GM23338 (cell line): ENCODE results near the gene ANO5. TPM values are rescaled to one million over a fixed set of nuclear protein-coding genes. Genes with fewer than 3 reads are reported as not detected.

Source experiments
- ATAC-seq: fragments of 200-7000 bp; cut with Tn5 transposase; 3 replicates; pipeline ENCODE4 v1.9.1; 2020
- DNase-seq: peaks from one replicate; pipeline ENCODE4 v3.0.0-alpha.2; 2015; ENCODE audit warnings: low spot score
- H2AFZ ChIP-seq: fragments of 200-600 bp; sonication (generic); 2 replicates; pipeline ENCODE4 v1.8.0; 2016; ENCODE audit warnings: antibody characterized with exemption, mild to moderate bottlenecking, moderate library complexity
- H3F3A ChIP-seq: fragments of 200-600 bp; sonication (generic); replicated peaks from 2 replicates; pipeline ENCODE4 v1.8.0; 2017; ENCODE audit warnings: antibody characterized with exemption, mixed run types, low read depth
- H3K27ac ChIP-seq: fragments of 200-600 bp; sonication (generic); 2 replicates; pipeline ENCODE4 v1.6.1; 2016; ENCODE audit warnings: low read depth
- H3K27me3 ChIP-seq: fragments of 200-600 bp; sonication (generic); 2 replicates; pipeline ENCODE4 v1.8.0; 2016; ENCODE audit warnings: mild to moderate bottlenecking, mixed run types, moderate library complexity; ENCODE audit not compliant: insufficient read depth
- H3K36me3 ChIP-seq: fragments of 200-600 bp; sonication (generic); 2 replicates; pipeline ENCODE4 v1.8.0; 2016; ENCODE audit warnings: mild to moderate bottlenecking; ENCODE audit not compliant: insufficient read depth
- H3K4me1 ChIP-seq: fragments of 200-600 bp; sonication (generic); 2 replicates; pipeline ENCODE4 v1.8.0; 2016; ENCODE audit warnings: mild to moderate bottlenecking, moderate library complexity; ENCODE audit not compliant: insufficient read depth
- H3K4me2 ChIP-seq: fragments of 200-600 bp; sonication (generic); 2 replicates; pipeline ENCODE4 v1.7.1; 2017; ENCODE audit warnings: mixed run types
- H3K4me3 ChIP-seq: fragments of 200-600 bp; sonication (generic); 2 replicates; pipeline ENCODE4 v1.6.1; 2016; ENCODE audit warnings: mixed run types
- H3K79me2 ChIP-seq: fragments of 200-600 bp; sonication (generic); replicated peaks from 2 replicates; pipeline ENCODE4 v1.8.0; 2017; ENCODE audit warnings: mild to moderate bottlenecking; ENCODE audit not compliant: insufficient read depth
- H3K9me2 ChIP-seq: fragments of 200-600 bp; sonication (generic); 2 replicates; pipeline ENCODE4 v1.8.0; 2017; ENCODE audit not compliant: insufficient read depth
- H4K20me1 ChIP-seq: fragments of 200-600 bp; sonication (generic); replicated peaks from 2 replicates; pipeline ENCODE4 v1.8.0; 2017; ENCODE audit warnings: mild to moderate bottlenecking; ENCODE audit not compliant: insufficient read depth
- H3K27ac Mint-ChIP-seq: 2 replicates; pipeline ENCODE4 v1.8.0; 2020; ENCODE audit warnings: inconsistent platforms, mild to moderate bottlenecking, moderate library complexity, mixed read lengths
- H3K27me3 Mint-ChIP-seq: 3 replicates; pipeline ENCODE4 v1.8.0; 2022; ENCODE audit warnings: low read depth, mild to moderate bottlenecking, moderate library complexity, mixed read lengths, inconsistent platforms; ENCODE audit not compliant: insufficient read depth, poor library complexity
- H3K36me3 Mint-ChIP-seq: 3 replicates; pipeline ENCODE4 v1.8.0; 2021; ENCODE audit warnings: low read depth, mild to moderate bottlenecking, inconsistent platforms, moderate library complexity, mixed read lengths
- H3K4me1 Mint-ChIP-seq: 3 replicates; pipeline ENCODE4 v1.8.0; 2020; ENCODE audit warnings: mild to moderate bottlenecking, inconsistent platforms, mixed read lengths
- H3K4me3 Mint-ChIP-seq: 3 replicates; pipeline ENCODE4 v1.8.0; 2021; ENCODE audit warnings: moderate library complexity, mild to moderate bottlenecking, inconsistent platforms, mixed read lengths
- H3K9me3 Mint-ChIP-seq: 3 replicates; pipeline ENCODE4 v1.8.0; 2020; ENCODE audit warnings: moderate library complexity, mild to moderate bottlenecking, inconsistent platforms, mixed read lengths
- CREB1 ChIP-seq: fragments of 250-450 bp; sonication (Bioruptor Pico); IDR thresholded peaks from 2 replicates; pipeline ENCODE4 v1.5.0; 2020; ENCODE audit warnings: low read depth, mild to moderate bottlenecking, moderate library complexity
- EZH2 ChIP-seq: fragments of 200-600 bp; sonication (generic); IDR thresholded peaks from one replicate; pipeline ENCODE4 v1.8.0; 2017; ENCODE audit warnings: antibody characterized with exemption, mild to moderate bottlenecking, low read depth; ENCODE audit not compliant: unreplicated experiment
- EZH2phosphoT487 ChIP-seq: fragments of 200-600 bp; sonication (generic); IDR thresholded peaks from one replicate; pipeline ENCODE4 v1.8.1; 2018; ENCODE audit warnings: antibody characterized with exemption; ENCODE audit not compliant: unreplicated experiment
- JUNB ChIP-seq: IDR thresholded peaks from one replicate; pipeline ENCODE4 v1.6.1; 2016; ENCODE audit warnings: antibody characterized with exemption; ENCODE audit not compliant: unreplicated experiment
- NANOG ChIP-seq: IDR thresholded peaks from 2 replicates; pipeline ENCODE4 v1.6.1; 2016; ENCODE audit warnings: antibody characterized with exemption, borderline replicate concordance
- POLR2AphosphoS5 ChIP-seq: IDR thresholded peaks from 2 replicates; pipeline ENCODE4 v1.6.1; 2016; ENCODE audit warnings: antibody characterized with exemption, low read depth
- STAT1 ChIP-seq: IDR thresholded peaks from one replicate; pipeline ENCODE4 v1.6.1; 2016; ENCODE audit warnings: antibody characterized with exemption; ENCODE audit not compliant: unreplicated experiment
- ZNF114 ChIP-seq: fragments of 250-450 bp; sonication (Bioruptor Pico); IDR thresholded peaks from 2 replicates; pipeline ENCODE4 v1.5.0; 2020; ENCODE audit warnings: mild to moderate bottlenecking, moderate library complexity
- ZNF331 ChIP-seq: fragments of 250-450 bp; sonication (Bioruptor Pico); IDR thresholded peaks from 2 replicates; pipeline ENCODE4 v1.5.0; 2020; ENCODE audit warnings: low read depth, mild to moderate bottlenecking, moderate library complexity
- polyA plus RNA-seq: library from polyadenylated mRNA; unstranded; fragments of >200 nt; fragmentation: Nextera tagmentation; extraction: Ambion mirVana; gene quantifications from 2 replicates; pipeline ENCODE4 v1.2.1, GENCODE V29; 2016
- total RNA-seq: library from RNA; depleted of rRNA; stranded (reverse); fragments of >200 nt; shearing (Covaris generic); gene quantifications from 2 replicates; pipeline ENCODE4 v1.2.3, GENCODE V29; 2014
- TF ChIP-seq, protein P1 (sequence below): fragments of 250-450 bp; sonication (Bioruptor Pico); IDR thresholded peaks from 2 replicates; pipeline ENCODE4 v1.5.0; 2020; ENCODE audit warnings: mild to moderate bottlenecking, moderate library complexity
- TF ChIP-seq, protein P2 (sequence below): IDR thresholded peaks from 2 replicates; pipeline ENCODE4 v1.6.1; 2016; ENCODE audit warnings: antibody characterized with exemption
- TF ChIP-seq, protein P3 (sequence below): IDR thresholded peaks from one replicate; pipeline ENCODE4 v1.6.1; 2018; ENCODE audit warnings: antibody characterized with exemption; ENCODE audit not compliant: unreplicated experiment
- TF ChIP-seq, protein P4 (sequence below), 2 experiments: fragments of 200-600 bp in 1 of 2; sonication (generic) in 1 of 2; conservative IDR thresholded peaks; 2 replicates each; pipeline versions ENCODE4 v1.5.1 to v1.6.1; 2016 to 2017; ENCODE audit warnings: antibody characterized with exemption in 2 of 2, low read depth in 2 of 2, mild to moderate bottlenecking in 2 of 2, moderate library complexity in 1 of 2

The ANO5 gene
- total and polyA plus RNA-seq, 2 experiments from 2014 or later: 1.8 to 8.3 TPM

DNA sequence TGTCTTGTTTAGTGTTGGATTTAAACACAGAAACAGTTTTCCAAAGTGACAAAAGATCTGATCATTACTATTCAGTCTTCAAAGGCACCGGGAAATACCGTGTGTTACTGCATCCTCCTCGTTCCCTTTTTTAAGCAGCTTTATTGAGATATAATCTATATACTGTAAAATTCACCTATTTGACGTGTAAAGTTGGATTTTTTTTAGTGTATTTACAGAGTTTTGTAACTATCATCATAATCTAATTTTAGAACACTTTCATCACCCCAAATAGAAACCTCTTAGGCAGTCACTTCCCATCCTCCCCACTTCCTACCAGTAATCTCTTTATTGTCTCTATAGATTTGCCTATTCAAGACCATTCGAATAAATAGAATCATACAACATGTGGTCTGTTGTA lies 1.4 kb downstream of the ANO5 start:
- peaks cover 35% of the 10 kb centered on the region for H3K4me1 ChIP-seq
- Mint-ChIP-seq H3K27me3 (peaks cover 4% of the 10 kb centered on the region), H3K4me3 (peak overlapping the region; percentile 96), H3K36me3 (no peaks in the 10 kb centered on the region), H3K9me3 (peaks cover 2% of the 10 kb centered on the region; the same call in 1 of the 3 replicates), H3K4me1 (peaks cover 33% of the 10 kb centered on the region), H3K27ac (no peak overlapping the region)
- H3K27ac ChIP-seq: no peak overlapping the region
- 0 out of 2 replicates have a peak, but pooled peaks cover 4% of the 10 kb centered on the region for H3K27me3 ChIP-seq
- H3K4me3 ChIP-seq: peak overlapping the region; percentile 97
- peak overlapping the region; percentile 84 for H3K4me2 ChIP-seq
- H3K79me2 ChIP-seq: peaks cover 47% of the 10 kb centered on the region
- DNase-seq: no peak
- H3F3A ChIP-seq: no peaks in the 10 kb centered on the region
- no peak overlapping the region for H2AFZ ChIP-seq
- 0 out of 2 replicates have a peak, but pooled peaks cover 3% of the 10 kb centered on the region for H3K9me2 ChIP-seq
- peaks cover 5% of the 10 kb centered on the region for H4K20me1 ChIP-seq
- no peak for ATAC-seq
- H3K36me3 ChIP-seq: no peaks in the 10 kb centered on the region
- TF ChIP-seq, protein P1, sequence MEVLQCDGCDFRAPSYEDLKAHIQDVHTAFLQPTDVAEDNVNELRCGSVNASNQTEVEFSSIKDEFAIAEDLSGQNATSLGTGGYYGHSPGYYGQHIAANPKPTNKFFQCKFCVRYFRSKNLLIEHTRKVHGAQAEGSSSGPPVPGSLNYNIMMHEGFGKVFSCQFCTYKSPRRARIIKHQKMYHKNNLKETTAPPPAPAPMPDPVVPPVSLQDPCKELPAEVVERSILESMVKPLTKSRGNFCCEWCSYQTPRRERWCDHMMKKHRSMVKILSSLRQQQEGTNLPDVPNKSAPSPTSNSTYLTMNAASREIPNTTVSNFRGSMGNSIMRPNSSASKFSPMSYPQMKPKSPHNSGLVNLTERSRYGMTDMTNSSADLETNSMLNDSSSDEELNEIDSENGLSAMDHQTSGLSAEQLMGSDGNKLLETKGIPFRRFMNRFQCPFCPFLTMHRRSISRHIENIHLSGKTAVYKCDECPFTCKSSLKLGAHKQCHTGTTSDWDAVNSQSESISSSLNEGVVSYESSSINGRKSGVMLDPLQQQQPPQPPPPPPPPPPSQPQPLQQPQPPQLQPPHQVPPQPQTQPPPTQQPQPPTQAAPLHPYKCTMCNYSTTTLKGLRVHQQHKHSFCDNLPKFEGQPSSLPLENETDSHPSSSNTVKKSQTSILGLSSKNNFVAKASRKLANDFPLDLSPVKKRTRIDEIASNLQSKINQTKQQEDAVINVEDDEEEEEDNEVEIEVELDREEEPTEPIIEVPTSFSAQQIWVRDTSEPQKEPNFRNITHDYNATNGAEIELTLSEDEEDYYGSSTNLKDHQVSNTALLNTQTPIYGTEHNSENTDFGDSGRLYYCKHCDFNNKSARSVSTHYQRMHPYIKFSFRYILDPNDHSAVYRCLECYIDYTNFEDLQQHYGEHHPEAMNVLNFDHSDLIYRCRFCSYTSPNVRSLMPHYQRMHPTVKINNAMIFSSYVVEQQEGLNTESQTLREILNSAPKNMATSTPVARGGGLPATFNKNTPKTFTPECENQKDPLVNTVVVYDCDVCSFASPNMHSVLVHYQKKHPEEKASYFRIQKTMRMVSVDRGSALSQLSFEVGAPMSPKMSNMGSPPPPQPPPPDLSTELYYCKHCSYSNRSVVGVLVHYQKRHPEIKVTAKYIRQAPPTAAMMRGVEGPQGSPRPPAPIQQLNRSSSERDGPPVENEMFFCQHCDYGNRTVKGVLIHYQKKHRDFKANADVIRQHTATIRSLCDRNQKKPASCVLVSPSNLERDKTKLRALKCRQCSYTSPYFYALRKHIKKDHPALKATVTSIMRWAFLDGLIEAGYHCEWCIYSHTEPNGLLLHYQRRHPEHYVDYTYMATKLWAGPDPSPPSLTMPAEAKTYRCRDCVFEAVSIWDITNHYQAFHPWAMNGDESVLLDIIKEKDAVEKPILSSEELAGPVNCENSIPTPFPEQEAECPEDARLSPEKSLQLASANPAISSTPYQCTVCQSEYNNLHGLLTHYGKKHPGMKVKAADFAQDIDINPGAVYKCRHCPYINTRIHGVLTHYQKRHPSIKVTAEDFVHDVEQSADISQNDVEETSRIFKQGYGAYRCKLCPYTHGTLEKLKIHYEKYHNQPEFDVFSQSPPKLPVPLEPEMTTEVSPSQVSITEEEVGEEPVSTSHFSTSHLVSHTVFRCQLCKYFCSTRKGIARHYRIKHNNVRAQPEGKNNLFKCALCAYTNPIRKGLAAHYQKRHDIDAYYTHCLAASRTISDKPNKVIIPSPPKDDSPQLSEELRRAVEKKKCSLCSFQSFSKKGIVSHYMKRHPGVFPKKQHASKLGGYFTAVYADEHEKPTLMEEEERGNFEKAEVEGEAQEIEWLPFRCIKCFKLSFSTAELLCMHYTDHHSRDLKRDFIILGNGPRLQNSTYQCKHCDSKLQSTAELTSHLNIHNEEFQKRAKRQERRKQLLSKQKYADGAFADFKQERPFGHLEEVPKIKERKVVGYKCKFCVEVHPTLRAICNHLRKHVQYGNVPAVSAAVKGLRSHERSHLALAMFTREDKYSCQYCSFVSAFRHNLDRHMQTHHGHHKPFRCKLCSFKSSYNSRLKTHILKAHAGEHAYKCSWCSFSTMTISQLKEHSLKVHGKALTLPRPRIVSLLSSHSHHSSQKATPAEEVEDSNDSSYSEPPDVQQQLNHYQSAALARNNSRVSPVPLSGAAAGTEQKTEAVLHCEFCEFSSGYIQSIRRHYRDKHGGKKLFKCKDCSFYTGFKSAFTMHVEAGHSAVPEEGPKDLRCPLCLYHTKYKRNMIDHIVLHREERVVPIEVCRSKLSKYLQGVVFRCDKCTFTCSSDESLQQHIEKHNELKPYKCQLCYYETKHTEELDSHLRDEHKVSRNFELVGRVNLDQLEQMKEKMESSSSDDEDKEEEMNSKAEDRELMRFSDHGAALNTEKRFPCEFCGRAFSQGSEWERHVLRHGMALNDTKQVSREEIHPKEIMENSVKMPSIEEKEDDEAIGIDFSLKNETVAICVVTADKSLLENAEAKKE: no peak
- TF ChIP-seq, protein P2, sequence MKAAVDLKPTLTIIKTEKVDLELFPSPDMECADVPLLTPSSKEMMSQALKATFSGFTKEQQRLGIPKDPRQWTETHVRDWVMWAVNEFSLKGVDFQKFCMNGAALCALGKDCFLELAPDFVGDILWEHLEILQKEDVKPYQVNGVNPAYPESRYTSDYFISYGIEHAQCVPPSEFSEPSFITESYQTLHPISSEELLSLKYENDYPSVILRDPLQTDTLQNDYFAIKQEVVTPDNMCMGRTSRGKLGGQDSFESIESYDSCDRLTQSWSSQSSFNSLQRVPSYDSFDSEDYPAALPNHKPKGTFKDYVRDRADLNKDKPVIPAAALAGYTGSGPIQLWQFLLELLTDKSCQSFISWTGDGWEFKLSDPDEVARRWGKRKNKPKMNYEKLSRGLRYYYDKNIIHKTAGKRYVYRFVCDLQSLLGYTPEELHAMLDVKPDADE: no peak
- TF ChIP-seq POLR2AphosphoS5: no peak
- TF ChIP-seq, protein P3, sequence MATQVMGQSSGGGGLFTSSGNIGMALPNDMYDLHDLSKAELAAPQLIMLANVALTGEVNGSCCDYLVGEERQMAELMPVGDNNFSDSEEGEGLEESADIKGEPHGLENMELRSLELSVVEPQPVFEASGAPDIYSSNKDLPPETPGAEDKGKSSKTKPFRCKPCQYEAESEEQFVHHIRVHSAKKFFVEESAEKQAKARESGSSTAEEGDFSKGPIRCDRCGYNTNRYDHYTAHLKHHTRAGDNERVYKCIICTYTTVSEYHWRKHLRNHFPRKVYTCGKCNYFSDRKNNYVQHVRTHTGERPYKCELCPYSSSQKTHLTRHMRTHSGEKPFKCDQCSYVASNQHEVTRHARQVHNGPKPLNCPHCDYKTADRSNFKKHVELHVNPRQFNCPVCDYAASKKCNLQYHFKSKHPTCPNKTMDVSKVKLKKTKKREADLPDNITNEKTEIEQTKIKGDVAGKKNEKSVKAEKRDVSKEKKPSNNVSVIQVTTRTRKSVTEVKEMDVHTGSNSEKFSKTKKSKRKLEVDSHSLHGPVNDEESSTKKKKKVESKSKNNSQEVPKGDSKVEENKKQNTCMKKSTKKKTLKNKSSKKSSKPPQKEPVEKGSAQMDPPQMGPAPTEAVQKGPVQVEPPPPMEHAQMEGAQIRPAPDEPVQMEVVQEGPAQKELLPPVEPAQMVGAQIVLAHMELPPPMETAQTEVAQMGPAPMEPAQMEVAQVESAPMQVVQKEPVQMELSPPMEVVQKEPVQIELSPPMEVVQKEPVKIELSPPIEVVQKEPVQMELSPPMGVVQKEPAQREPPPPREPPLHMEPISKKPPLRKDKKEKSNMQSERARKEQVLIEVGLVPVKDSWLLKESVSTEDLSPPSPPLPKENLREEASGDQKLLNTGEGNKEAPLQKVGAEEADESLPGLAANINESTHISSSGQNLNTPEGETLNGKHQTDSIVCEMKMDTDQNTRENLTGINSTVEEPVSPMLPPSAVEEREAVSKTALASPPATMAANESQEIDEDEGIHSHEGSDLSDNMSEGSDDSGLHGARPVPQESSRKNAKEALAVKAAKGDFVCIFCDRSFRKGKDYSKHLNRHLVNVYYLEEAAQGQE: no peak
- TF ChIP-seq JUNB: no peak
- no peak for TF ChIP-seq ZNF114 (CRISPR knock-in tag)
- TF ChIP-seq, protein P4, sequence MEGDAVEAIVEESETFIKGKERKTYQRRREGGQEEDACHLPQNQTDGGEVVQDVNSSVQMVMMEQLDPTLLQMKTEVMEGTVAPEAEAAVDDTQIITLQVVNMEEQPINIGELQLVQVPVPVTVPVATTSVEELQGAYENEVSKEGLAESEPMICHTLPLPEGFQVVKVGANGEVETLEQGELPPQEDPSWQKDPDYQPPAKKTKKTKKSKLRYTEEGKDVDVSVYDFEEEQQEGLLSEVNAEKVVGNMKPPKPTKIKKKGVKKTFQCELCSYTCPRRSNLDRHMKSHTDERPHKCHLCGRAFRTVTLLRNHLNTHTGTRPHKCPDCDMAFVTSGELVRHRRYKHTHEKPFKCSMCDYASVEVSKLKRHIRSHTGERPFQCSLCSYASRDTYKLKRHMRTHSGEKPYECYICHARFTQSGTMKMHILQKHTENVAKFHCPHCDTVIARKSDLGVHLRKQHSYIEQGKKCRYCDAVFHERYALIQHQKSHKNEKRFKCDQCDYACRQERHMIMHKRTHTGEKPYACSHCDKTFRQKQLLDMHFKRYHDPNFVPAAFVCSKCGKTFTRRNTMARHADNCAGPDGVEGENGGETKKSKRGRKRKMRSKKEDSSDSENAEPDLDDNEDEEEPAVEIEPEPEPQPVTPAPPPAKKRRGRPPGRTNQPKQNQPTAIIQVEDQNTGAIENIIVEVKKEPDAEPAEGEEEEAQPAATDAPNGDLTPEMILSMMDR (conservative IDR thresholded peaks at IDR 0.05; ENCODE audit: low read depth in 2 of 2): no peak
- no peak for TF ChIP-seq NANOG
- no peak for TF ChIP-seq ZNF331 (CRISPR knock-in tag)
- no peak for TF ChIP-seq CREB1 (CRISPR knock-in tag)
- TF ChIP-seq EZH2: no peak
- TF ChIP-seq STAT1: no peak
- TF ChIP-seq EZH2phosphoT487: no peak
